Right renal cortex interstitium (tissue), 3 donors: ENCODE data around the gene CCDC154. TPM values are rescaled to one million over a fixed set of nuclear protein-coding genes. Genes with fewer than 3 reads are reported as not detected.
"Not testable (repeated sequence)": the region's sequence is repeated elsewhere in the genome, so short reads cannot be mapped to it uniquely, and the experiment has no call there.

ENCODE experiments used
- DNase-seq, 3 donors: peaks; one replicate each; pipeline ENCODE4 v3.0.0-alpha.2; 2013; ENCODE audit warnings: low read depth in 3 of 3, low spot score in 2 of 3
- polyA plus RNA-seq, 3 donors: library from polyadenylated mRNA; unstranded; fragments of 120-200 nt; gene quantifications; one replicate each; pipeline ENCODE4 v1.2.1, GENCODE V29; 2013; ENCODE audit not compliant: insufficient read length in 3 of 3

CCDC154 gene
- polyA plus RNA-seq, 3 donors, result 1.0 to 1.7 (median 1.5) TPM

DNA sequence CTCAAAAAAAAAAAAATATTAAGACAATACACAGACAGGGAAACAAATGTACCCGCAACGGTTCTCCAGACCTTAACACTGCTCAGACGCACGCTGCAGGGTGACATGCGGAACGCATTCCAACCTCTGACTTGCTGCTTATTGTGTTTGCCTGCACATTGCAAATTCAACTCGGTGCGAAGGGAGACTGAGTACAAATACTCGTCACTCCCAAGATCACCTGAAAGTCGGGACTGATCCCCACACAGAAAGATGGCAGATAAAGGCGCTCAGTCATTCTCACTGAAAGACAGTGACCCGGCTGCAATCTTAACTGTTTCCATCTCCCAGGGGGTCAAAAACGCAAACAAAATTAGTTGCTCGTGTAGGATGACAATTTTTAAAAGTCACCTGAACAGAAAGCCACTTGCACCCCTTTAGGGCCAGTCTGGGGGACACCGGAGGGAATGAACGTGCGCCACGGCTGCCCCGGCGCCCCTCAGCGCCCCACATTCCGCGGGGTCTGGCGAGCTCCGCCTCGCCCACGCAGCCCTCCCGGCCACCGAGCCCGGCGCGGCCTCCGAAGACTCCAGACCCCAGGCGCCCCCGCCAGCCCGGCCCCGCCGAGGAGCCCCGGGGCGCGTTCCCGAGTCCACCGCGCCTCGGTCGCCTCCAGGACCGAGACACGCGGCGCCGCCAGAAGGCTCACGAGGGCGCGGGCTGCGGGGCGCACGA lies 29.9 kb upstream of the CCDC154 start:
- DNase-seq, result no peak

DNA sequence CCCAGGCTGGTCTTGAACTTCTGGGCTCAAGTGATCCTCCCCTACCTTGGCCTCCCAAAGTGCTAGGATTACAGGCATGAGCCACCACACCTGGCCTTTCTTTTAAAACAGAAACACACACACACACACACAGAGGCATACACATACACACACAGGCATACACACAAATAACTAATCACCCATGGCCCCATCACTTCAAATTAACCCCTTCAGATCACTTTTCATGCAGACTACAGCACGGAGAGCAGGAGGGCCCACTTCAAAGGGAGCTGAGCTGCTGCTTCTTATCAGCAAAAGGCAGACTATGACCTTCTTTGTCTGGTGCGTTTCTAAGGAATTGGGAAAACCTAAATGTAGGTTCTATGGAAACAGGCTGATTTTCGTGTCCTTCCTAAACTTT lies 28.6 kb upstream of the CCDC154 start:
- DNase-seq, result no peak

GRCh38 chr16:1471569-1472194 lies 27.3 kb upstream of the CCDC154 start:
- DNase-seq, result no peak

DNA sequence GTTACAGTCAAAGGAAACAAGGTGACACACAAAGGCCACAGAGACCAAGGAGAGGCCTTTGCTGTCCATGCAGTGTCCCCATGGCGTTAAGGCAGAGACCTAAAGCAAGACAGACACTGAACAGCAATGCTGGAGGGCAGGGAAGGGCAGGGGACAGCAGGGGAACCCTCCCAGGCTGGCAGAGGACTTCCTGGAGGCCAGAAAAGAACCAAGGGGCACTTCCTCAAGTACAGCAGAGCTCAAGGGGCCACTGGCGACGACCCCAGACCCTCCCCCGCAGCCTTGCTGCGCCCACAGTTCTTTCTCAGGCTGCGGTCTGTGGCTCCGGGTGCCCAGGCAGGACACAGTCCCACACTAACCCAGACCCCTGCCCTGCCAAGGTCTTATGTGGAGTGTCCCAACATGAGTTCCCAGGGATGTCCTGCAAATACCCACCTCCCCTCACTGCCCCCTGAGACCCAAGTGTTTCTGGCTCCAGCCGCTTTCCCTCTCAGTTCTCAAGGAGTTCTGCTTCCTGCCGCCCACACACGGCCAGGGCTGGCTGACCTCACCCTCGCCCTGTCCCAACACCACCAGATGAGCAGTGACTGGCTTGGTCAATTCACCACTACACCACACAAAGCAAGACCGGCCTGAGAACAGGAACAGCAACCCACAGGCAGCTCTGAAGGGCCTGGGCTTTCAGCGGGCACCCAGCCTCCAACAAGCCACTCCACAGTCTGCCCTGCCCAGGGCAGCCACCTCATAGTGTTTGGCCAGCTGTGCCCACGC lies 26.3 kb upstream of the CCDC154 start:
- no peak for DNase-seq

DNA sequence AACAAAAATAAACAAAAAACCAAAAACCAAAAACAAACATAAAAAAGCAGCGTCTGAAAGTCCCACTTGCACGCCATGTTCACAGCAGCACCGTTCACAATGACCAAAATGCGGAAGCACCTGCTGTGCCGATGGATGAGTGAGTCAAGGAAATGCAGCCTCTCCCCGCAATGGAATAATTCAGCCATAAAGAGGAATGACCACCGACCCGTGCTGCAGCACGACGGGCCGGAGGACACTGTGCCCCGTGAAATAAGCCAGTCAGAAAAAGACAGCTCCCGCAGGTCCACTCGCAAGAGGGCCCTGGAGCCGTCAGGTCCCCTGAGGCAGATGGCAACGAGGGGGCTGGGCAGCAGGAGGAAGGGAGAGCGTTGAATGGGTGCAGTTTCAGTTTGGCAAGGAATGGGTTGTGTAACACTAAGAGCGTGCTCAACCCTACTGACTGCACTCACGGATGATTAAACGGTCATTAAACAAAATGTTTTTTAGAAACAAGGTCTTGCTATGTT lies 25.4 kb upstream of the CCDC154 start:
- no peak for DNase-seq

DNA sequence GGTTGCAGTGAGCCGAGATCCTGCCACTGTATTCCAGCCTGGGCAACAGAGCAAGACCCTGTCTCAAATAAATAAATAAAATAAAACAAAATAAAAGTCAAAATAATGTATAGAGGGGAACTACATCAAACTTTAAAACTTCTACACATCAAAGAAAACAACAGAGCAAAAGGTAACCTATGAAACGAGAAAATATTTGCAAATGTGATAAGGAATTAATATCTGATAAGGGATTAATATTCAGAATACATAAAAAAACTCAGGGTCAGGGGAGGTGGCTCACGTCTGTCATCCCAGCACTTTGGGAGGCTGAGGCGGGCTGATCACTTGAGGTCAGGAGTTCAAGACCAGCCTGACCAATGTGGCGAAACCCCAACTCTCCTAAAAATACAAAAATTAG lies 24.8 kb upstream of the CCDC154 start:
- DNase-seq, result not testable (repeated sequence)

DNA sequence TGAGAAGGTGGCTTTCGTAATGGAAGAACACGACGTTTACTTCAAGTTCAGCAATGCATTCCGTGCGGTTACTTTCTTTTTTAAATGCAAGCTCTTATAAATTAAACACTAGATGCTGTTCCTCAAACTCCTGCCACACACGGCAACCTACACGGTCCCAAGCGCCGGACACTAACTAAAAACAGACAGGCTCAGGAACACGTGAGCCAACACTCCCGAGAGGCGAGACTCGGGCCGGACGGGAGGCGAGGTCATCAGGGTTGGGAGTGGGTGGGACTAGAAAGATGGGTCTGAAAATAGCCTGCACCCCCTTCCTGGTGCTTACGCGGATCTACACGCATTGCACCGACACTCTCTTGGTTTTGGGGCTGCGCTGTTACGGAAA lies 24.1 kb upstream of the CCDC154 start:
- no peak for DNase-seq

DNA sequence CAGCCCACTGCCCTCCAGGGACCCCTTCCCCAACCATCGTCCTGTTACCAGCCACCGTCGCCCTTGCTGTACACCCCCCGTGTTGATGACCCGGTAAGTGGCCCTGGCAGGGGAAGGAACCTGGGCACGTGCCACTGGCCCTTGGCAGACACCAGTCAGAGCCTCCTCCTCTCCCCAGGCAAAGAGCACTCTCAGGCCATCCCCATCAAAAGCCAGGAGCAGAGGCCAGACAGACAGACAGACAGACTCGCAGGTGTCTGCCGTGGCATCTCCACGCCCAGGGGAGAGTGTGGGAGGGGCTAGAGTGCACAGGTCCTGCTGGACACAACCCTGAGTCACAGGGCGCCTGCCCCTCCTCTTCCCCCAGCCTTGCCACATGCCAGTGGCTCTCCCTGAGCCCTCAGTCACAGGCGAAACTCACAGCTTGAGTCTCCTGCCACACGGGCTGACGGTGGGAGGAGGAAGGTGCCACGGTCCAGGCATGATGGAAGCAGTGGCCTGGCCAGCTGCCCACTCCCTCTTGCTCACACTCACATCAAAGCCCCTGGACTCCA lies 22.7 kb upstream of the CCDC154 start:
- DNase-seq, result no peak

DNA sequence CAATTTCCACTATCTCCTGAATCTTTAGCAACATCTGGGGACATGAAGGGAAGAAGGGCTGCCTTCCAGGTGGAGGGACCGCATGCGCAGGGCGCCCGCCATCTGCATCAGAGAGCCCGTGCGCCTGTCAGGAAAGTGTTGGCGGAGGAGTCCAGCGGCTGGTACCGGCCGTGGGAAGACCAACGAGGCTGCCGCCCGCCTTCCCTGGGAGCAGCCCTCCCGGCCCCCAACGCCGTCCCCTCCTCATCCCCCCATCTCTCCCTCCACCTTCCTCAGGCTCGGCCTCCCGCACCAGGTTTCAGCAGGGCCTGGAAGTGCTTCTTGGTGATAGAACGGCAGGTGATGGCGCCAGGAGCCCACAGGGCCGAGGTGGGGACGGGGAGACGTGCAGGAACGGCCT lies 21.7 kb upstream of the CCDC154 start:
- no peak for DNase-seq

DNA sequence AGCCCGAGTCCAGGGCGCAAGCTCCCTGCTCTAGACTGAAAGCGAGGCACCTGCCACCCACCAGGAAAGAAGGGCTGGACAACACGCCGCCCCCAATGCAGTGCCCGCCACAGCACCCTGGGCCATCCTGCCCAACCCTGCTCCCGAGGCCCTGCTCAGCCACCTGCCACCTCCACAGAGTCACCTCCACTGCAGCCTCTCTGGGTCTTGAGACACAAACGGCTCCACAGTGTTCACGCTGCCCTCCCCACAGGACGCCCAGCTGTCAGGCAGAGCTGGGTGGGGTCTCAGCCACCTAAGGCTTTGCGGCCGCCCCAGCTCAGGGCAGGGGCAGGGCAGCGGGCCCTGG lies 21.2 kb upstream of the CCDC154 start:
- no peak for DNase-seq

DNA sequence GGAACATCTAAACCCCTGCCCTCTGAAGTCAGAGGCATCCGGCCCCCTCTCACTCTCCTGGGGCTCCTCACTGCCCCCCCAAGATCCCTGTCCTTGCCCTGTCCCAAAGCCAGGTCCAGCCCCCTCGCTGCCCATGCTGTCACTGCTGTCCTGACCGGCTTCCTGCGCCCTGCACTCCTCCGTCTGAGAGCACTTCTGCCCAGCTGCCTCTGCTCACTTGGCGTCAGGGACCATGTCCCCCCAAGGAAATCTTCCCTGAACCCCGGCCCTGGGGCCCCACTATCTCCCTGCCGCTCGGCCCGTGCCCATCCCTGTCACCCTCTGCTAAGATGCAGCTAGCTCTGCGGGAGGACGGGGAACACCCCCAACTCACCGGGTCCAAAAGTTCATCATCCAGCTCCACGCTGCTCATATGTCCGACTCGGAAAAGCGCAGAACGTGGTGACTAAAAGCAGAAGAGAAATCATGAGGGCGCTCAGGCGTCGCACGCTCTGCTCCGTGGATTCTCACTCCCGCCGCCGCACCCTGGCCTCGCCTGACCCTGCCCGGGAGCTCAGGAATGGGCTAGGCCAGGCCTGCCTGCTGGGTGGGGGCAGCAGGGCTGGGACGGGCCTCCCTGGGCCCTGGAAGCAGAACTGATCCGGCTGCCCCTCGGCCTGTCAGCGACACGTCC lies 20.7 kb upstream of the CCDC154 start:
- no peak for DNase-seq

GRCh38 chr16:1464196-1464893 lies 20.0 kb upstream of the CCDC154 start:
- no peak for DNase-seq

DNA sequence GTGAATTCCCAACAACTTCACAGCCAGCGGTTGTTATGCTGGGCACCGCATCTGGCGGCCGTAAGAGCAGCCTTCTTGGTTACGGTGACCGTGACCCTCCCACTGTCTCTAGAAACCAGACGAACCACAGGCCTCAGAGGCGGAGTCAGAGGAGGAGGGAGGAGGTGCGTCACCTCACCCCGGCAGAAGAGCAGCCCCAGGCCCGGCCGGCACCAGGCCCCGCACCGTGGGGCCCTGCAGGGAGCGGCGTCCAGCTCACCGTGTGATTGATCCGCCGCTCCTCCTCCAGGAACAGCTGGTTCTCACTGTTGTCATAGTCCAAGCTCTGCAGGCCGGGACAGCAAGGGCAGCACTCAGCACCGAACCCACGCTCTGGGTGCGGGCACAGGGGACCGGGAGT lies 16.8 kb upstream of the CCDC154 start:
- no peak for DNase-seq

DNA sequence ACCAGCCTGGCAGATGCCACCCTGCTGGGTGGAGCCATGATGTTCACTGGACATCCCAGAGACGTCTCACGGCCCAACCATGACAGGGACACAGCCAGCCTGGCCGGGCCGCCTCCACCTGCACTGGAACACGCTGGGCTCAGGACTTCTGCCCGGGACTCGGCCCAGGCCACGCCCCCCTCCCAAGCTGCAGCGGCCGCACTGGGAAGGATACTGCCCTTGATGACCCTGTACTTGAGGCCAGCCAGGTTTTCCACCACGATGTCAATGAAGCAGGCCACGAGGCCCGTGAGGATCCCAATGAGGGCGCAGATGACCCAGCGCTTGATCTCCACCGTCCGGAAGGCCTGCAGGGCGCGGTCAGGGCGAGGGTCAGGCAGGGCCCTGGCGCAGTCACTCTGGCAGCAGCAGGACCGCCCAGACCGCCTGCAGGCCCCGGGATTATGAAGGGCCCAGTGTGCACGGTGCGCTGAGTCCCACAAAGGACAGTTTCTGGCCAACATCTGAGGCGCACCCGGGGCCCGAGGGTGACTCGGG lies 16.3 kb upstream of the CCDC154 start:
- no peak for DNase-seq

GRCh38 chr16:1459967-1460366 lies 15.6 kb upstream of the CCDC154 start:
- no peak for DNase-seq

DNA sequence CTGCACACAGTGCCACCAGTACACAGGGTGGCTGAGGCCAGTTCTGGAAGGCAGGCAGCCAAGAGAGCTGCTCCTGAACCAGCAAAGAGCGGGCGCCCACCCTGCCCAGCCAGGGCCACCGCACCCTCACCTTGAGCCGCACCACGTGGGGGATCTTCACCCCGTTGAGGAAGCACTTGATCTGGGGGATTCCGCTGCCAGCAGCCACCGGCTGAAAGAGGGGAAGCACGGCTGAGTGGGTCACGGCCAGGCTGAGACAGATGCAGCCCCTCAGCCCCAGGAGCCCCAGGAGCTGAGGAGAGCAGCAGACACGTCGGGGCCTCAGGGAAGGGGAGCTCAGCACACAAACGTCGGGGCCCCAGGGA lies 14.6 kb upstream of the CCDC154 start:
- DNase-seq, result no peak

DNA sequence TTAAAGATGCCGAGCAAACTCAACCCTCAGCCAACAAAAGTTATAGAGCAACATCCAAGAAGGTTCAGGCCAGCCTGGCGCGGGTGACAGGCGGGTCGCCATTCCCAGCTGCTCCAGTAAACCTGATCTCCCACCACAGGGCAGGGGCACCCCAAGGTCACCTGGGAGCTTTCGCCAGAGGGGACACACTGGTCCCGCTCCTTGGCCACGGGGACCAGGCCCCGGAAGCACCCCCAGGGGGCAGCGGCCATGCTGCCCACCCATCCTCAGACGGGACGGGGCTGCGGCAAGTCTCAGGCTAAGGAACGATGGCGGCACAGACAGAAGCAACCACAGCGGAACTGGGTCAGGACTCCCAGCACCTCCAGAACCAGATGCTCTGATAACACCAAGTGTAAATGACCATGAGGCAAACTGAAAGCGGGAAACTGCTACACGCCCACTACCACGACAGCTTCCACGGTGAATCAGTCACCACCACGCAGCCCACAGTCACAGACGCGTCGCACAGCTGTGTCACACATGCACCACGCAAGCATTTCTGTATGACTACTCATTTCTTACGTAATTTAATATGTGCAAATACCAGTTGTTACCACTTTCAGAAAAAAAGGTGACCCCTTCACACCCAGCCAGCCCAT lies 14.1 kb upstream of the CCDC154 start:
- DNase-seq, result no peak

GRCh38 chr16:1457489-1458245 lies 13.3 kb upstream of the CCDC154 start:
- no peak for DNase-seq

- DNase-seq, result no peak
Observed at GRCh38 chr16:1456951-1457350, 12.6 kb upstream of the CCDC154 start.
